ENCODE measurements around the gene RSPO4.

Gene RSPO4

GRCh38 chr20:942611-943010 lies 59.5 kb downstream of the RSPO4 start:
- DNase-seq (ENCODE audit: low read depth) = no peak

- no peak for DNase-seq (ENCODE audit: low read depth)
These were observed 61.2 kb downstream of the RSPO4 start for GRCh38 chr20:940926-941325.

GRCh38 chr20:939606-940005 lies 62.5 kb downstream of the RSPO4 start:
- no peak for DNase-seq (ENCODE audit: low read depth)

GRCh38 chr20:934186-934840 lies 67.8 kb downstream of the RSPO4 start:
- no peak for DNase-seq (ENCODE audit: low read depth)

GRCh38 chr20:933029-933428 lies 69.1 kb downstream of the RSPO4 start:
- no peak for DNase-seq (ENCODE audit: low read depth)

GRCh38 chr20:931401-931800 lies 70.7 kb downstream of the RSPO4 start:
- no peak for DNase-seq (ENCODE audit: low read depth)

- DNase-seq (ENCODE audit: low read depth) = no peak
These were observed 75.4 kb downstream of the RSPO4 start for GRCh38 chr20:926670-927069.

- no peak for DNase-seq (ENCODE audit: low read depth)
These were observed 76.6 kb downstream of the RSPO4 start for GRCh38 chr20:925516-925915.

GRCh38 chr20:924639-925038 lies 77.5 kb downstream of the RSPO4 start:
- no peak for DNase-seq (ENCODE audit: low read depth)

GRCh38 chr20:922781-923180 lies 79.3 kb downstream of the RSPO4 start:
- DNase-seq (ENCODE audit: low read depth) = no peak

- DNase-seq (ENCODE audit: low read depth) = no peak
These were observed 81.0 kb downstream of the RSPO4 start for GRCh38 chr20:921068-921467.

GRCh38 chr20:920311-920710 lies 81.8 kb downstream of the RSPO4 start:
- DNase-seq (ENCODE audit: low read depth) = no peak

GRCh38 chr20:919491-919916 lies 82.6 kb downstream of the RSPO4 start:
- no peak for DNase-seq (ENCODE audit: low read depth)

GRCh38 chr20:917416-917815 lies 84.7 kb downstream of the RSPO4 start:
- DNase-seq (ENCODE audit: low read depth) = no peak

- DNase-seq (ENCODE audit: low read depth) = no peak
These were observed 85.3 kb downstream of the RSPO4 start for GRCh38 chr20:916825-917224.

GRCh38 chr20:916125-916799 lies 85.8 kb downstream of the RSPO4 start, which contains the start of gene ANGPT4:
Gene ANGPT4, minus strand, starts transcription at chr20:916334. Its CDS starts 120 bp downstream, at chr20:916214.
- no peak for DNase-seq (ENCODE audit: low read depth)

- no peak for DNase-seq (ENCODE audit: low read depth)
These were observed 87.2 kb downstream of the RSPO4 start for GRCh38 chr20:914727-915498.

- no peak for DNase-seq (ENCODE audit: low read depth)
These were observed 88.7 kb downstream of the RSPO4 start for GRCh38 chr20:913306-913849.

- DNase-seq (ENCODE audit: low read depth) = no peak
These were observed 90.1 kb downstream of the RSPO4 start for GRCh38 chr20:911882-912600.

- DNase-seq (ENCODE audit: low read depth) = no peak
These were observed 91.0 kb downstream of the RSPO4 start for GRCh38 chr20:910870-911770.
